Measurements from ENCODE around the gene NEDD1.

The NEDD1 gene

DNA sequence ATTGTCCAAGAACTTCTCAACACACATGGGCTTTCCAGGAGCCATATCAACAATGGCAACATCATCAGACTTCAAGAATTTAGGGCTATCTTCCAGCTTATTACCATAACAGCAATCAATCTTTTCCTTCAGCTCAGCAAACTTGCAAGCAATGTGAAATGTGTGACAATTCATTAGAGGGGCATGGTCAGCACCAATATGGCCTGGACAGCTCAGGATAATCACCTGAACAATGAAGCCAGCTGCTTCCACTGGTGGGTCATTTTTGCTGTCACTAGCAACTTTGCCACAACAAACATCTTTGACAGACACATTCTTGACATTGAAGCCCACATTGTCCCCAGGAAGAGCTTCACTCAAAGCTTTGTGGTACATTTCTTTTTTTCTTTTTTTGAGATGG is 5.9 kb upstream of the NEDD1 start:
- DNase-seq (ENCODE audit: low read depth): no peak

DNA sequence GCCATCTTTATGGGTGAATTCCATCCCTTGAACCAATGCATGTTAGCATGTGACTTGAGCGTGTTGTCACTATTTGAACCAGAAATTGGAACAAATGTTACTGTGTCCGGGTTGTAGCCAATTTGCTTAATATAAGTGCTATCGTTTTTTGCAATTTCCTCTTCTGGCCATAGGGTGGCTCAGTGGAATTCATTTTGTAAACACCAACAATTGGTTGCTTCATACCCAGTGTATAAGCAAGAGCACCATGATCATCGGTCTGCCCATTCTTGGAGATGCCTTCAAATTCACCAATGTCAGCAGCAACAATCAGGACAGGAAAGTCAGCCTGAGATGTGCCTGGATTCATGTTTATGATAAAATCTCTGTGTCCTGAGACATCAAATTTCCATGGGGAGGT is 5.0 kb upstream of the NEDD1 start:
- no peak for DNase-seq (ENCODE audit: low read depth)

DNA sequence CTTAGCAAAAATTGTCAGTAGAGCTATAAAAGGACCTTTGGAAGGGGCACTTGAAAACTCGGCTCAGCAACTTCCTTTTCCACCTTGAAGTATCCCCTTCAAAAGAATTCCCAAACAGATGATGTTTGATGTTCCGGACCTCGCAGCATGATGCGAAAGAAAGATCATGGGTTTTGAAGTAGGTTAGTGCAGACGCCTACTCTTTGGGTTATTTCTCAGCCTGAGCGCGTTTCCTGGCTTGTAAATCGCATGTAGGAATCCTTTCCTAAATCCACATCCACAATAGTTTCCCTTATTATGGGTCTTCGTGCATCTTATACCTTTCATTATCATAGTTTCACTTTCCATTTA is 584 bp upstream of the NEDD1 start:
- DNase-seq (ENCODE audit: low read depth): no peak

DNA sequence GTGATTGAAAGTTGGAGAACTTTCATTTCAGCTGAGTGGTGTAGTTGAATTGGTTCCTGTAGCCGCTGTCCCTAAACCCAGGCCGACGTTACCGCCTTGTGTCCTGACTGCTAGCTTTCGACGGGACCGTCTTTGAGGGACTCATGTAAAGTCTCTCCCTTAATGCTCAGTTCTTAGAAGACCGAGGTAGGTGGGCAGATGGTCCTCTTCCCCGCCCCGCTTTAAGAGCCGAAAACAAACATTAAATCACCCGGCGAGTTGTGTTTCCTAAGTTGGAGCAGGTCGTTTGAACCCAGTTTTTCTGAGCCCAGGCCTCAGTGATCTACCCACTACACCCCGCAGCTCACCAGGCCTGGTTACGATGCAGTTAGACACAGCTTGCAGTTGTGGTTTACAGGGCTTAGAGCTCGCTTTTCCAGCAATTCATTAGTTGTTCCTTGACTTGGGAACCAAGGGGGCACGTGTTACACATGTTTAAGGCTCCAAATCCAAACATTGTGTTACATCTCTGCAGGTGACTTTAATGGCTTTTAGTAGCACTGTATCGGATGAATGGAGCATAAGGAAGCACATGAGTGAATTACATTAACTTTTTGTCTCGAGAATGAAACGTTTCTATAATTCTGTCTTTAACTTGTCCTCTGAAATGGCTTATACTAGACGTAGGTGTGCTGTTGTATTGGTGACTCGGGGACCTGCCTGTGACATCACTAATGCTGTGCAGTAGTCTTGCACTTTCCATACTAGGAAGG is 790 bp downstream of the NEDD1 start:
- no peak for DNase-seq (ENCODE audit: low read depth)

DNA sequence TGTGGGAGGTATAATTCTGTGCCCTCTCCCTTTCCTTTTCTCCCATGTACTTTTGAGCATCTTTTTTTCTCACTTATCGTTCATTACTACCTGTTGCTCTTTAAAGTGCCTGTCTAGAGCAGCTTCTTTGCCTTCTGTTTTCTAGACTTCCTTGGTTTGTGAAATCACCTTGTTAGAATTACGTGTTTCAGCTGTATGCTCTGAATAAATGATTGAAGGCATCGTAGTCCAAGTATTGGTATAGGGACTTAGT is 1.3 kb downstream of the NEDD1 start:
- DNase-seq (ENCODE audit: low read depth): no peak

DNA sequence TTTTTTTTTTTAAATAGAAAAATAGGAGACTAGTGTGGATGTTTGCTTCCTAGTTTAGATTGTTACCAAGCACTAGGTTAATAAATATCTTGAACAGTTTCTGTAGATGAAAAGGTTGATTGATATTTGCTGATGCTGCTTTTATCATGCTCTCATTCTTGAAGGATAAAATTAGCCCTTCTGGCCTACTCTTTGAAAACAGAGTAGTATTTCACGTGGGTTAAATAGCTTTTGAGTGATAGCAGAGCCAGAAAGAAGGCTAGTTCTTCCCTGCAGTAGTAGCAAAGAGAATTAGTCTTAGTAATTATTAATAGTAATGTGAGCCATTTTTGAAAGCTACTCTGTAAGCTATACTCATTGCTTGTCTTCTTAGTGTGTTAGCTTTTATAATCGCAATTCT is 5.2 kb downstream of the NEDD1 start:
- no peak for DNase-seq (ENCODE audit: low read depth)

DNA sequence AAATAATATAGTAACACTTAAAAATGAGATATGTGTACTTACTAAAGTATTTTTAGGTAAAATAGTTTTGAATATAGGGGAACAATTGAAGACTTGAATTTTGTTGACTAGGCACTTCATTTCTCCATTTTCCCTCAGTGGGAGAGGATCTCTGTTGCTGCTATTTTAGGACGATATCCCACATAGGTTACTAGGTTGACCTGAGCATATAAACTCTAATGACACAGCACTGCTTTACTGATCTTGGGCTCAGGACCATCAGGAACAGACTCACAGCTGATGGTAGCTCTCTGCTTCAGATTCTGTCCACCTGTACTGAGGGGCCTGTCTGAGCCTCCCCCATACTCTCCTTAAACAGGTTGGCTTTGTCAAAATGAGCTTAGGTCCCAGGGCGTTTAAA is 5.9 kb downstream of the NEDD1 start:
- no peak for DNase-seq (ENCODE audit: low read depth)

DNA sequence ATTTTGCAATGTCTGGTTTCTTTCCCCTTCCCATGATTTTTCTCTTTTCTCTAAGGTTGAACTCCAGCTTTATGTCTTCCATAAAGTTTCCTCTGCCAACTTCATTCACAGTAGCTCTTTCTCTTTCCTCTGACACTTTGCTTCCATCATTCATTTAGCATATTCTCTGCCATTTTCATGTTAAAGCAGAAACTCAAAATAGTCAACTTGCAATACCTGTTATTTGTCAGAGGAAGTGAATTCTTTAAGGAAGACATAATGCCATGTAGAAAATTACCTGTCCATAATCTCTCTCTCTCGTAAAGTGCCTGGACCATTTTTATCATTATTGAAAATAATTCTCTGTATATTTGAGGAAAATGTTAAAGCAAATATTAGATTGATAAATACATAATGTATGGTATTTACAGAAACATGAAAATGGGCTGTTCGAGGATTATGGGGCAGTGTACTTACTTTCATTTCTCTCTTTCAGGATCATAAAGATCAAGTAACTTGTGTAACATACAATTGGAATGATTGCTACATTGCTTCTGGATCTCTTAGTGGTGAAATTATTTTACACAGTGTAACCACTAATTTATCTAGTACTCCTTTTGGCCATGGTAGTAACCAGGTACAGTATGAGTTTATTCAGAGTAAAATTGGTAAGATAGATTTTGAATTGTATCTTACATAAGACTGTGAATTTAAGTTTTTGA is 12.6 kb downstream of the NEDD1 start:
- DNase-seq (ENCODE audit: low read depth): no peak

DNA sequence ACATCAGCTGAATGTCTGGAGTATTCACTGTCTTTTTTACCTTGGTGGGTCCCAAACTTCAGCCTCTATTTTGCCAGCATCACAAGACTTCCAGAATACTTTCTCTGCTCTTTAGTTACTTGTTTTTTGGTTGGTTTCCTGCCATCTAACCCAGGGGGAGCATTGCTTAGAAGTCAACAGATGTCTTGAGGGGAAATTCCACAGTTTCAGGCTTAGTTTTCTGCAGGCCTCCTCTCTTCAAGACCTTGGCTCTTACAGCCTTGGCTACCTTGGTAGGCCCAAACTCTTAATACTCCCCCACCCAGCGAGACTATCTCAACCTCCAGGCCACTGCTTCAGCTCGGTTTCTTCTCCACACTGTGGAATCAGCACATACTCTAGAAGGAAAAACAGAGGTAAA is 41.7 kb downstream of the NEDD1 start:
- no peak for DNase-seq (ENCODE audit: low read depth)

DNA sequence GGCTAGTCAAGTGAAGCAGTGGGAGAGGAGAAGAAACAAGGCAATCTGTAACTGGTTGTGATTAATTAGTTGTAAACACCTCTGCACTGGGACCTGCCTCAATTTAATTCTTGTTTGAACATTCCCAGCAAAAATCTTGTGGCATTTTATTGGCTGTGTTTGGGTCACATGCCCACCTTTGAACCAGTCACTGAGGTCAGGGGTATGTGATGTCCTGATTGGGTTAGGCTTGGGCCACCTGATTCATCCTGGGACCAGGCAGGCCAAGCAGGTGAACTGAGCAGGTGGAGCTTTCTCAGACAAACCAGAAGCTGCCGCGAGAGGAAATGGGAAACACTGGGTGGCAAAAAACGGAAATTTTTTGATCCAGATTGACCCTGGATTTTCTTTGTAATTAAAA is 72.5 kb downstream of the NEDD1 start:
- DNase-seq (ENCODE audit: low read depth): no peak

DNA sequence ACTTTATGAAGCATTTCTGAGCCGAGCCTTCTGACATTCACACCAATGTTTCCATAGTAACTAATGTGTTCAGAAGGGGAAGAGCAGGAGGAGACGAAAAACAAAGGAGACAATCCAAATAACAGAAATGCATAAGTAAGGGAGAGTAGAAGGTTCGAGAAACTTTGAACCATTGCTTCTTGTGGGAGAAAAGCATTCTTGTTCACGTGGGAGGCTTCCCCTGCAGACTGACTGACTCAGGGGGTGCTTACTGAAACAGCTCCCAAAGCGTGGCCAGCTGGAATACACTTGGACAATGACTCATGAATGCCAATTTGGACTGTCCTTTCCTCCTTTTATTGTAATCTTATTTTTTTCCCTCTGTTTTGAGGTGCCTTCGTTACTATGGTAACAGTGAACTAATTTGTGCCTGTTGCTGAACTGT is 73.9 kb downstream of the NEDD1 start:
- no peak for DNase-seq (ENCODE audit: low read depth)

DNA sequence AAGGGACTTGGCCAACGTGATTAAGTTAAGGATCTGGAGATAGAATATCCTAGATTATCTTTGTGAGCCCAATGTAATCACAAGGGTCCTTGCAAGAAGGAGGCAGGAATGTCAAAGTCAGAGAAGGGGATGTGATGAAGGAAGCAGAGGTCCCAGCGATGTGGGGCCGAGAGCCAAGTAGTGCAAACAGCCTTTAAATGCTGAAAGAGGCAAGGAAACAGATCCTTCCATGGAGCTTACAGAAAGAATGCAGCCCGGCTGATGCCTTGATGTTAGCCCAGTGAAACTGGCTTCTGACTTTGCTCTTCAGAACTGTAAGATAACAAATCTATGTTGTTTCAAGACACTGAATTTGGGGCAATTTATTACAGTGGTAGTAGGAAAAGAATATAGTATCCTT is 74.9 kb downstream of the NEDD1 start:
- DNase-seq (ENCODE audit: low read depth): no peak

DNA sequence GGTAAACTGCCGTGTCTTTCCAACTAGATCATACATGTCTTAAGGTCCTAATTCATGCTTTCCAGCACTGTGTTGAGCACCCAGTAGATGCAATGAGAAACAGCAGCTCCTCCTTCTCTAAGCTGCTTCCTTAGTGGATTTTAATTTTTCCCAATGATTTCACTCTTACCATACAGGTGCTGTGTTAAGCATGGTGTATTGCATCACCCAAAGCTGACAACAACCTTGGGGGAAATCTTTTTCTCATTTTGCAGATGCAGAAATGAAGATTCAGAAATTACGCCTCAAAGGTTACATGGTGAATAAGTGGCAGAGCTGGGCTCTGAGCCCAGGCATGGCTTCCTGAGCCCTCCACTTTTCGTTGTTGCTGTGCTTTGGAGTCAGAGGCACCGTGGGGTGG is 75.6 kb downstream of the NEDD1 start:
- no peak for DNase-seq (ENCODE audit: low read depth)

DNA sequence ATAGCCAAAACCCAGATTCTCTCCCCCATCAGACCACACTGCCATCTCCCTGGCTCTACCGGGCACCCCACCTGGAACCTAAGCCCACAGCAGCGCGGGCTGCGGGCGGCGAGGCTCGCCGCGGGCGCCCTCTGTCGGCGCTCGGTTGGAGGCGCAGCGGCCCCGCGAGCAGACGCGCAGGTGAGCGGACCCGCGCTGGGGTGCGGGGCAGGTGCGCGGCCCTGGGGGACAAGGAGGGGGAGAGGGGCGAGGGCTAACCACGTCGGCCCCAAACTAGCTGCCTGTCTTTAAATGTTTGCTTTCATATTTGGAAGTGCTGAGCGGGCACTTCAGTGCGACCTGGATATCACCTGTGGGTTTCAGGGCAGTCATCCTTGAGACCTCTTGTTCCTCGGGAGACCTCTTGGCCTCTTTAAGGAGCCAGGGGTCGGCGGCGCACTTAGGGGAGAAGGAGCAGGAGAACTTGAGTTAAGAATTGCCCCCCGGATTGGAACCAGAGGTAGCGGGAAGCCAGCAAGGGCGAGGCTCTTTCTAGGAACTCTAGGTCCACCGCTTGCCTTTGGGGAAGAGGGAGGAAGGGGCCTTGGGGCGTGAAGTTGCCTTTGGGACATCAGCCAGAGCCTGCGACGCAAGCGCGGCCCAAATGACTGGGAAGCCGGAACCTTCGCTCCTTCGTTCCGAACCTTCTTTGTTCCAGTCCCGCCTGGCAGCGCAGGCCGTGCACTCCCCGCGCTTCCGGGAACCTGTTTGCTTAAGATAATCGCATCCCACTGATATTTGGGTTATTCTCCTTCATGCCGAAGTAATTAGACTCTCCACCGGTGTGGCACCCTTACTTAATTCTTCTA is 78.7 kb downstream of the NEDD1 start:
- peak; percentile 12 for DNase-seq (ENCODE audit: low read depth)

DNA sequence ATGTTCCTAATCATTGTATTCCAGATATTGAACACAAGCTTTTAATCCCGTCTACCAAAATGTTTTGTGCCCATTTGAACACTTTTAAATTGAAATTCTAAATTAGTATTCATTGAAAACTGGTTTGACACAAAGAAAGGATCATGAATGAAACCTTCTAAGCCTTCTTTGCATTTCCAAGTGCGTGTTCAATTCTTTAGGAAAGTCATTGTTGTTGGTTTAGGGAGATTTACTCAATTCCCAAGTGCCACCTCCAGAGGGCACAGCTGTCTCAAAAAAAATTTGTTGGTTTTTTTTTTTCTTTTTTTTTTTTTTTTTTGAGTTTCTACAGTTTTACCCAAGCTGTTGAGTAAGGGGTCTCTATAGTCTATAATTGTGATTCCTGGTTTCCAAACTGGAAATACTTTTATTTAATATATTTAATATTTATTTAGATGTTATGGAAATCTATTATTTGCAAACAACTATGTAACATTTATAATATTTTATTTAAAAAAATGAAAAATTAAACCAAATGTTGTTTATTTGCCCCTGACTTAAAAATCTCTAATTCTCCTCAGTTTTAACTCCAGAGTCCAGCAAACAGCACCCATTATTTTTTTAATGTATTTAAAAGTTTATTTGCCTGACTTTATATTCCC is 79.9 kb downstream of the NEDD1 start:
- no peak for DNase-seq (ENCODE audit: low read depth)

DNA sequence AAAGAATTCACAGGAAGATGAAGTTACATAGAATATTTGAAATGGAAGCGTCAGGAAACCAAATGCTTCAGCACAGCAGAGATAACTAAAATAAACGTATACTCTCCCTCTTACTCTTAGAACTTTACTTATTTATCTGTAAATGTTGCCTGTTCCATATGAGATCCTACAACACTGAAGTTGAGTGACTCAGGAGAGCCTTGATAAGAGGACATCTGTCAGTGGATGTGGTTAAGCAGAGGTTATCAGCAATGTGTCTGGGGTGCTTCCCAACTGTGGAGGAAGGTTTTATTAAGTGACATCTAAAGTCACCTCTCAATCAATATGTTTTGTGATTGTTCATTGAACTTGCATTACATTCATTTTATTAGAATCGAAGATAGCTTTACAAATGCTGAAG is 81.9 kb downstream of the NEDD1 start:
- no peak for DNase-seq (ENCODE audit: low read depth)

DNA sequence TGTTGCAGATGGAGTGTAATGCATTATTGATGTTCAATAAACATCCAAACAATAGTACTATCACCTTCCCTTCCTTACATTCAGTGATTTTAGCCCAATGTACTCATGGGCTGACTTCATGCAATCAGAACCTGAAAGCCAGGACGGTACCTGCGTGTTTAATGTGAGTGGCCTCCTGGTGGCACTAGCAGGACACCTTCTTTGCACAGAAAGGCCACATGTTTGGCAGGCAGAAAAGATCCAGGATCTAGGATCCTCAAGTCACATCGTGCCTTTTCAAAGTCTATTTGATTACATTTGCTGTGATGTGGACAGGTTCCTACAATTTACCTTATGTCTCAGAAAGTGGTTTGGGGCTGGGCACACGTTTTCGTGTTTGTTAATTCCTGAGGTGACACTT is 82.9 kb downstream of the NEDD1 start:
- no peak for DNase-seq (ENCODE audit: low read depth)

DNA sequence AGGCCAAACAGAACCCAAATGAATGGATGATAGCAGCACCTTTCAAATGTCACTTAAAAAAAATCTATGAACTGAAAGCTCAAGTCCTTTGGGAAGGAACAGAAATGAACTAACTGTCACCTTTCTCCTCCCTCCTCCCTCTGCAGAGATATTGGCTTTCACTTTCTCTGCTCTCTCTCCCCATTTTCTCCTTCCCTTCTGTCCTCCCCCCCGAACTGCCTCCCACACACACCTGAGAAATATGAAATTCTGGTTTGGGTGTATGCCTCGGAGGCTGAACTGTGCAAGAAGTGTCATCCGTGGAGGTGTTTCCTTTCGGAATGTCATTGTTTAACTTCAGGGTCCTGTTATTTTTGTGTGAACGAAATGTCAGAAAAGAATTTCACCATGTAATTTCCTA is 87.8 kb downstream of the NEDD1 start:
- DNase-seq (ENCODE audit: low read depth): no peak

DNA sequence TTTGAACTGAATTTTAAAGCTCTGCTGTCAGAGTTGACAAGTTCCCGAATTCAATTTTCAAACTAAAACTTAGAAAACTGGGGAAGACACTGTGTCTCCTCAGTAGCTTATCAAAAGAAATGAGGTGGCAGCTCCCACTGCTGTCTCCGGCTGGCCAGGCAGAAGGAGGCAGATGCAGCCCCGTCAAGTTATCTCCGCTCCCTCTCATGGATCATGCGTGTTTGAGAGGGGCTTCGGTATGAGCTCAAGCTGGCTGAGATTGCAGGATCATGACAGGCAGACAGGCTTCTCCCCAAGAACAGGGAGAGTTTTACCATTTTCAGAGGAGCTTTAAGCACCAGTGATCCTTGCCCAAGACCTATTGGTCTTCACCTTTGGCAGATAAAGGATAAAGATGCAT is 88.8 kb downstream of the NEDD1 start:
- no peak for DNase-seq (ENCODE audit: low read depth)

DNA sequence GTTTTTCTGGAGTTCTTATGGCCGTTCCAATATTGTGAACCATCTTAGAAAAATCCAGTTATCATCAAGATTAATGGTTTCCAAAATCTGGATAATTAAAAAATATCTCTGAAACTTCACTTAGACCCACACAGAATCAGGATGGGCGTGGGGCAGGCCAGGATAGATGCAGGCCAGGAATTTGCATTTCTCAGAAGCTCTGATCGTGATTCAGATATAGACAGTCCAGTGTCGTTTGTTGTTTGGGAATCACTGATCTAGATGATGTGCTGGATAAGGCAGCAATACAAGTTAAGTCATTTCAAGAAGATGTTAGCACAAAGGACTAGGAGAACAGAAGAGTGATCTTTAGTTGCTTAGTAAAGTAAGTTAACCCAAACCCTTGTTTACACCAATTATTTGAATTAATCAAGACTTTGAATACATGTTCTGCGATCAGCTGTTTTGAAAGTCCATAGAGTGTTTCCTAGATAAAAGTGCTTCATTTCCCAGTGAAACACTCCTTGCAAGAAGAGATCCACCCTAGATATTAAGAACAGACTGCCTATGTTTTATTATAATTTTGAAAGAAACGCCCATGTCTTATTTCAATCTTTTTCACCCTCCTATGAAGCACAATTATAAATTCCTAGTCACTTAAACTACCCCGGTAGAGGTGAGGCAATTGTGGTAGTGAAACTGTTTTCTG is 90.9 kb downstream of the NEDD1 start:
- no peak for DNase-seq (ENCODE audit: low read depth)

DNA sequence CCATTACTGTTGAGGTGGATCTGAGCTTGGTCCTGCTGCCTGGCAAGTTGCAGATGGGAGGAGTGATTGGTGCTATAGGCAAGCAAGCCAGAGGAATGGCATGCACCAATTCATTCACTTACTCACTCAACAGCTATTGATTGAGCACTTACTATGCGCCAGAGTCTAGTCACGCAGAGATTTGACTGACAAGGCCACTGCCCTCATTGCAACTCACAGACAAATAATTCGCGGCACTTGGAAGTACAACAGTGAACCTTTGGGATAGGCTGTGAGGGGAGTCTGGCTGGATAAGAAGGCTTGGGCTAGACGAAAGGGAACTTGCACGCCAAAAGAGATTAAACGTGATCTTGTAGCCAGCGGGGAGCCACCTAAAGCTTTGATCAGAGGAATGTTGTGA is 96.2 kb downstream of the NEDD1 start:
- no peak for DNase-seq (ENCODE audit: low read depth)
